ENCODE data around the gene CSPG5. TPM values are rescaled to one million over a fixed set of nuclear protein-coding genes. Genes with fewer than 3 reads are reported as not detected.
A peak's percentile ranks its signal among the peaks of the same experiment; 100 is the strongest.

Gene CSPG5
- total and polyA plus RNA-seq, 2 donors from 2014 or later = 0.16 to 0.67 TPM

- no peak for FAIRE-seq
Measured at GRCh38 chr3:47571391-47572175, 7.1 kb downstream of the CSPG5 start.

GRCh38 chr3:47568901-47569300 lies 9.8 kb downstream of the CSPG5 start:
- TF ChIP-seq CTCF (IDR thresholded peaks at IDR 0.05; ENCODE audit: borderline replicate concordance, extremely low read depth, insufficient read depth) = no peak
- no peak for FAIRE-seq
- intact Hi-C loops (cut with DNase I) = no loop called here

More at GRCh38 chr3:47571391-47572175, 7.1 kb downstream of the CSPG5 start:
- peak in 4 of 5 donors; percentile 43 to 62 (median 50) for DNase-seq
- no peak for TF ChIP-seq CTCF (IDR thresholded peaks at IDR 0.05; ENCODE audit: borderline replicate concordance, extremely low read depth, insufficient read depth)
- intact Hi-C loops (cut with DNase I) = no loop called here
- Histone ChIP-seq H3K27ac (ENCODE audit: low read depth in 2 of 2, low read length in 2 of 2) (no peak overlapping the region), H3K9me3 (ENCODE audit: control insufficient read depth in 2 of 3, insufficient read depth in 1 of 3, low read length in 3 of 3) (no peaks in the 10 kb centered on the region), H3K9ac (ENCODE audit: low read length in 3 of 3) (no peak overlapping the region), H3K36me3 (ENCODE audit: control insufficient read depth in 2 of 3, insufficient read depth in 3 of 3, low read length in 3 of 3) (no peaks in the 10 kb centered on the region), H3K4me1 (ENCODE audit: control insufficient read depth in 2 of 3, insufficient read depth in 2 of 3, low read depth in 1 of 3, low read length in 3 of 3) (no peaks in the 10 kb centered on the region), H3K27me3 (ENCODE audit: control insufficient read depth, insufficient read depth, low read length) (no peaks in the 10 kb centered on the region), H3K4me3 (ENCODE audit: low read length in 3 of 3) (no peak overlapping the region)

DNA sequence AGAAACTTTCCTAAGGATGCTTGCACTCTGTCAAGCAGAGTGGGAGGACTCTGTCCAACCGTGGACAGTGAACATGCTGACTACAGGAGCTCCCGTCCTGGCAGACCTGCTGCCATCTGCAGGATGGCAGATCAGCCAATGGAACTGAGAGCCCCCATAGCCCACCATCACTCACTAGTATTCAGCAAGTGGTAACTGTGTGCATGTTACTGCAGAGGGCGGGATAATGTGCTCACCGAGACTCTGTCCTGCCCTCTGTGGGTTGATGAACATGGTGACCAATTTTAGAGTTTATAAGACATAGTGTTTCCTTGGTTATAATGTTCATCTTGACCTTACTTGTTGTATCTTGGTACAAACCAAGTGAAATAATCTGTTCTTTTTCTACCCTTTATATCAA lies 11.5 kb downstream of the CSPG5 start:
- DNase-seq = no peak
- Histone ChIP-seq H3K4me3 (ENCODE audit: low read length in 3 of 3) (no peak overlapping the region), H3K9ac (ENCODE audit: low read length in 3 of 3) (no peak overlapping the region), H3K9me3 (ENCODE audit: control insufficient read depth in 2 of 3, insufficient read depth in 1 of 3, low read length in 3 of 3) (no peaks in the 10 kb centered on the region), H3K4me1 (ENCODE audit: control insufficient read depth in 2 of 3, insufficient read depth in 2 of 3, low read depth in 1 of 3, low read length in 3 of 3) (no peaks in the 10 kb centered on the region), H3K36me3 (ENCODE audit: control insufficient read depth in 2 of 3, insufficient read depth in 3 of 3, low read length in 3 of 3) (no peaks in the 10 kb centered on the region), H3K27me3 (ENCODE audit: control insufficient read depth, insufficient read depth, low read length) (no peaks in the 10 kb centered on the region), H3K27ac (ENCODE audit: low read depth in 2 of 2, low read length in 2 of 2) (no peak overlapping the region)
- TF ChIP-seq CTCF (IDR thresholded peaks at IDR 0.05; ENCODE audit: borderline replicate concordance, extremely low read depth, insufficient read depth) = no peak
- no peak for FAIRE-seq
- intact Hi-C loops (cut with DNase I) = no loop called here

More at GRCh38 chr3:47568901-47569300, 9.8 kb downstream of the CSPG5 start:
- Histone ChIP-seq H3K4me1 (ENCODE audit: control insufficient read depth in 2 of 3, insufficient read depth in 2 of 3, low read depth in 1 of 3, low read length in 3 of 3) (no peaks in the 10 kb centered on the region), H3K4me3 (ENCODE audit: low read length in 3 of 3) (no peak overlapping the region), H3K9me3 (ENCODE audit: control insufficient read depth in 2 of 3, insufficient read depth in 1 of 3, low read length in 3 of 3) (no peaks in the 10 kb centered on the region), H3K36me3 (ENCODE audit: control insufficient read depth in 2 of 3, insufficient read depth in 3 of 3, low read length in 3 of 3) (no peaks in the 10 kb centered on the region), H3K27ac (ENCODE audit: low read depth in 2 of 2, low read length in 2 of 2) (no peak overlapping the region), H3K9ac (ENCODE audit: low read length in 3 of 3) (no peak overlapping the region), H3K27me3 (ENCODE audit: control insufficient read depth, insufficient read depth, low read length) (no peaks in the 10 kb centered on the region)
- DNase-seq = no peak
